Measurements from ENCODE around the gene RNF223.
"Not testable (repeated sequence)": the region's sequence is repeated elsewhere in the genome, so short reads cannot be mapped to it uniquely, and the experiment has no call there.

The RNF223 gene

GRCh38 chr1:1033009-1033587, 41.0 kb downstream of the RNF223 start:
- H2AFZ ChIP-seq (ENCODE audit: low read length): peak overlapping the region; percentile 45; the same call in 1 of the 2 replicates
- no peaks in the 10 kb centered on the region for H4K20me1 ChIP-seq (ENCODE audit: insufficient read depth, low read length)
- H3K4me1 ChIP-seq (ENCODE audit: low read length): no peaks in the 10 kb centered on the region
- no peaks in the 10 kb centered on the region for H3K9me3 ChIP-seq (replicated peaks; ENCODE audit: insufficient read depth, low read length)
- H3K27ac ChIP-seq (ENCODE audit: low read length): no peak overlapping the region
- no peak for TF ChIP-seq EZH2 (optimal IDR thresholded peaks at IDR 0.05; ENCODE audit: low read depth, low read length)
- TF ChIP-seq, protein P1, sequence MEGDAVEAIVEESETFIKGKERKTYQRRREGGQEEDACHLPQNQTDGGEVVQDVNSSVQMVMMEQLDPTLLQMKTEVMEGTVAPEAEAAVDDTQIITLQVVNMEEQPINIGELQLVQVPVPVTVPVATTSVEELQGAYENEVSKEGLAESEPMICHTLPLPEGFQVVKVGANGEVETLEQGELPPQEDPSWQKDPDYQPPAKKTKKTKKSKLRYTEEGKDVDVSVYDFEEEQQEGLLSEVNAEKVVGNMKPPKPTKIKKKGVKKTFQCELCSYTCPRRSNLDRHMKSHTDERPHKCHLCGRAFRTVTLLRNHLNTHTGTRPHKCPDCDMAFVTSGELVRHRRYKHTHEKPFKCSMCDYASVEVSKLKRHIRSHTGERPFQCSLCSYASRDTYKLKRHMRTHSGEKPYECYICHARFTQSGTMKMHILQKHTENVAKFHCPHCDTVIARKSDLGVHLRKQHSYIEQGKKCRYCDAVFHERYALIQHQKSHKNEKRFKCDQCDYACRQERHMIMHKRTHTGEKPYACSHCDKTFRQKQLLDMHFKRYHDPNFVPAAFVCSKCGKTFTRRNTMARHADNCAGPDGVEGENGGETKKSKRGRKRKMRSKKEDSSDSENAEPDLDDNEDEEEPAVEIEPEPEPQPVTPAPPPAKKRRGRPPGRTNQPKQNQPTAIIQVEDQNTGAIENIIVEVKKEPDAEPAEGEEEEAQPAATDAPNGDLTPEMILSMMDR (IDR thresholded peaks at IDR 0.05; ENCODE audit: low read length): peak; percentile 68
- H3K27me3 ChIP-seq (replicated peaks; ENCODE audit: insufficient read depth, low read length): peaks cover 61% of the 10 kb centered on the region
- no peaks in the 10 kb centered on the region for H3K36me3 ChIP-seq (replicated peaks; ENCODE audit: insufficient read depth, low read length)
- DNase-seq: peak; percentile 91
- H3K9ac ChIP-seq (ENCODE audit: low read length): no peak overlapping the region
- H3F3A ChIP-seq (ENCODE audit: insufficient read depth, low read length): no peaks in the 10 kb centered on the region
- H3K4me3 ChIP-seq (ENCODE audit: low read length): peak overlapping the region; percentile 43
- peak overlapping the region; percentile 79 for H3K4me2 ChIP-seq (ENCODE audit: low read depth, low read length)
- no peaks in the 10 kb centered on the region for H3K9me2 ChIP-seq (replicated peaks; ENCODE audit: insufficient read depth, low read length)
- H3K79me2 ChIP-seq (ENCODE audit: low read length): no peaks in the 10 kb centered on the region

DNA sequence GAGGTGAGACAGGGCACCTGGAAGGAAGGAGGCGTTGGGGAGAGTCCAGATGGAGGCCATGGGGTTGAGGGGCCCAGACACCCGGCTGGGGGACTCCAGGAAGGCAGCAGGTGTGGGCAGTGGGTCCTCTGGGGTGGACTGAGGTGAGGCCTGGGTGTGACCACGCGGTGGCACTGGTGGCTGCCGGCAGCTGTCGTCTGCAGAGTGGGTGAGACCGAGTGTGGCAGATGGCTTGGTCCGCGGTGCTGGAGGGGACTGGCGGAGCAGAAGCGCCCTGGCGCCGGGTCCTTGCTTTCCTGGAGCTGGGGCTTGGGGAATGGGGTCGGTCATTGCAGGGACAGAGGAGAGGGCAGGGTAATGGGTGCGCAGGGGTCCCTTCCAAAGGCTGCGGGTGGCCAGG, 41.7 kb downstream of the RNF223 start:
- Histone ChIP-seq H3K4me3 (ENCODE audit: low read length) (peak overlapping the region; percentile 43; the same call in 1 of the 2 replicates), H3K9ac (ENCODE audit: low read length) (no peak overlapping the region), H3K4me2 (ENCODE audit: low read depth, low read length) (peak overlapping the region; percentile 79), H3K36me3 (replicated peaks; ENCODE audit: insufficient read depth, low read length) (no peaks in the 10 kb centered on the region), H4K20me1 (ENCODE audit: insufficient read depth, low read length) (no peaks in the 10 kb centered on the region), H3K27me3 (replicated peaks; ENCODE audit: insufficient read depth, low read length) (peaks cover 60% of the 10 kb centered on the region), H3K9me3 (replicated peaks; ENCODE audit: insufficient read depth, low read length) (no peaks in the 10 kb centered on the region), H3K4me1 (ENCODE audit: low read length) (no peaks in the 10 kb centered on the region), H3K9me2 (replicated peaks; ENCODE audit: insufficient read depth, low read length) (no peaks in the 10 kb centered on the region), H2AFZ (ENCODE audit: low read length) (peak overlapping the region; percentile 45; the same call in 1 of the 2 replicates), H3K27ac (ENCODE audit: low read length) (no peak overlapping the region), H3F3A (ENCODE audit: insufficient read depth, low read length) (no peaks in the 10 kb centered on the region), H3K79me2 (ENCODE audit: low read length) (no peaks in the 10 kb centered on the region)
- no peak for DNase-seq
- TF ChIP-seq, protein P1 (IDR thresholded peaks at IDR 0.05; ENCODE audit: low read length): no peak
- TF ChIP-seq EZH2 (optimal IDR thresholded peaks at IDR 0.05; ENCODE audit: low read depth, low read length): no peak
- TF ChIP-seq EZH2phosphoT487 (IDR thresholded peaks at IDR 0.05; ENCODE audit: low read length): no peak

GRCh38 chr1:1031659-1032235, 42.4 kb downstream of the RNF223 start:
- Histone ChIP-seq H3K4me2 (ENCODE audit: low read depth, low read length) (no peak overlapping the region), H3K9me3 (replicated peaks; ENCODE audit: insufficient read depth, low read length) (no peaks in the 10 kb centered on the region), H2AFZ (ENCODE audit: low read length) (no peak overlapping the region), H3K36me3 (replicated peaks; ENCODE audit: insufficient read depth, low read length) (no peaks in the 10 kb centered on the region), H3K27ac (ENCODE audit: low read length) (no peak overlapping the region), H3K79me2 (ENCODE audit: low read length) (no peaks in the 10 kb centered on the region), H4K20me1 (ENCODE audit: insufficient read depth, low read length) (no peaks in the 10 kb centered on the region), H3K9me2 (replicated peaks; ENCODE audit: insufficient read depth, low read length) (no peaks in the 10 kb centered on the region), H3F3A (ENCODE audit: insufficient read depth, low read length) (no peaks in the 10 kb centered on the region), H3K4me1 (ENCODE audit: low read length) (no peaks in the 10 kb centered on the region), H3K9ac (ENCODE audit: low read length) (no peak overlapping the region), H3K27me3 (replicated peaks; ENCODE audit: insufficient read depth, low read length) (peaks cover 60% of the 10 kb centered on the region), H3K4me3 (ENCODE audit: low read length) (no peak overlapping the region)
- TF ChIP-seq EZH2phosphoT487 (IDR thresholded peaks at IDR 0.05; ENCODE audit: low read length) (no peak), EZH2 (optimal IDR thresholded peaks at IDR 0.05; ENCODE audit: low read depth, low read length) (no peak)
- TF ChIP-seq, protein P1 (IDR thresholded peaks at IDR 0.05; ENCODE audit: low read length): no peak
- no peak for DNase-seq

GRCh38 chr1:1030867-1031658, 43.0 kb downstream of the RNF223 start:
- H4K20me1 ChIP-seq (ENCODE audit: insufficient read depth, low read length); H3K9me3 ChIP-seq (replicated peaks; ENCODE audit: insufficient read depth, low read length); H3K79me2 ChIP-seq (ENCODE audit: low read length); H3K36me3 ChIP-seq (replicated peaks; ENCODE audit: insufficient read depth, low read length); H3K9me2 ChIP-seq (replicated peaks; ENCODE audit: insufficient read depth, low read length); DNase-seq; H3F3A ChIP-seq (ENCODE audit: insufficient read depth, low read length); H3K27ac ChIP-seq (ENCODE audit: low read length); H3K4me1 ChIP-seq (ENCODE audit: low read length); H3K4me2 ChIP-seq (ENCODE audit: low read depth, low read length); H3K4me3 ChIP-seq (ENCODE audit: low read length); H3K9ac ChIP-seq (ENCODE audit: low read length); H2AFZ ChIP-seq (ENCODE audit: low read length): not testable (repeated sequence)
- peaks cover 60% of the 10 kb centered on the region for H3K27me3 ChIP-seq (replicated peaks; ENCODE audit: insufficient read depth, low read length)

Data from MM.1S (cell line).